ENCODE results near the gene CLASP1.

CLASP1 gene

GRCh38 chr2:121591199-121591598 is 58.1 kb downstream of the CLASP1 start:
- DNase-seq (ENCODE audit: low read depth), result no peak
- H3K4me3 ChIP-seq (ENCODE audit: low read depth, low read length), result no peak overlapping the region
- TF ChIP-seq CTCF (conservative IDR thresholded peaks at IDR 0.05; ENCODE audit: low read depth, low read length), result no peak

GRCh38 chr2:121588357-121588756 is 60.9 kb downstream of the CLASP1 start:
- no peak for TF ChIP-seq CTCF (conservative IDR thresholded peaks at IDR 0.05; ENCODE audit: low read depth, low read length)
- no peak for DNase-seq (ENCODE audit: low read depth)
- H3K4me3 ChIP-seq (ENCODE audit: low read depth, low read length), result no peak overlapping the region

GRCh38 chr2:121587131-121587530 is 62.1 kb downstream of the CLASP1 start:
- no peak overlapping the region for H3K4me3 ChIP-seq (ENCODE audit: low read depth, low read length)
- DNase-seq (ENCODE audit: low read depth), result no peak
- TF ChIP-seq CTCF (conservative IDR thresholded peaks at IDR 0.05; ENCODE audit: low read depth, low read length), result no peak

GRCh38 chr2:121584741-121585140 is 64.5 kb downstream of the CLASP1 start:
- no peak overlapping the region for H3K4me3 ChIP-seq (ENCODE audit: low read depth, low read length)
- DNase-seq (ENCODE audit: low read depth), result no peak
- no peak for TF ChIP-seq CTCF (conservative IDR thresholded peaks at IDR 0.05; ENCODE audit: low read depth, low read length)

GRCh38 chr2:121583555-121583954 is 65.7 kb downstream of the CLASP1 start:
- H3K4me3 ChIP-seq (ENCODE audit: low read depth, low read length), result no peak overlapping the region
- DNase-seq (ENCODE audit: low read depth), result no peak
- TF ChIP-seq CTCF (conservative IDR thresholded peaks at IDR 0.05; ENCODE audit: low read depth, low read length), result no peak

GRCh38 chr2:121582272-121582671 is 67.0 kb downstream of the CLASP1 start:
- H3K4me3 ChIP-seq (ENCODE audit: low read depth, low read length), result no peak overlapping the region
- no peak for TF ChIP-seq CTCF (conservative IDR thresholded peaks at IDR 0.05; ENCODE audit: low read depth, low read length)
- no peak for DNase-seq (ENCODE audit: low read depth)

GRCh38 chr2:121579309-121579708 is 70.0 kb downstream of the CLASP1 start:
- H3K4me3 ChIP-seq (ENCODE audit: low read depth, low read length), result no peak overlapping the region
- DNase-seq (ENCODE audit: low read depth), result no peak
- TF ChIP-seq CTCF (conservative IDR thresholded peaks at IDR 0.05; ENCODE audit: low read depth, low read length), result no peak

Data from choroid plexus epithelial cell (primary cell).